ENCODE data around the gene RHEX.
A peak's percentile ranks its signal among the peaks of the same experiment; 100 is the strongest.

The RHEX gene

GRCh38 chr1:206089341-206089740 lies 36.4 kb downstream of the RHEX start:
- DNase-seq (ENCODE audit: low read depth) = no peak

GRCh38 chr1:206094024-206094423 lies 41.1 kb downstream of the RHEX start:
- no peak for DNase-seq (ENCODE audit: low read depth)

DNA sequence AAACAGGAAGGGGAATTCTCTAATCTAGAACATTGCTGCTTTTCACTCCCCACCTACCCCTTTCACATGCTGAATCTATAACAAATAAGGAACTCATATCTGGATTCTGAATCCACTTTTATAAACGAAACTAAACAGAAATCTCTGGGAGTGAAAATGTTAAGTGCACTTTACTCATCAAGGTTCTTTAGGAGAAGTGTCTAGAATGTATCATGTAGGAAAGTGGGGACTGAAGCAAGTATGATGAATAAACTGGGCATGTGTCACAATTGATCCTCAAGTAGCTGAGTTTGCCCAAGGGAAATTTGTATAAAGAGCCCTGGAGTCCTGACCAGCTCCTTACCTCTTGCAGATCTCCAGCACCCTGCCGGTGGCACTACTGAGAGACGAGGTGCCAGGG lies 44.4 kb downstream of the RHEX start:
- no peak for DNase-seq (ENCODE audit: low read depth)

DNA sequence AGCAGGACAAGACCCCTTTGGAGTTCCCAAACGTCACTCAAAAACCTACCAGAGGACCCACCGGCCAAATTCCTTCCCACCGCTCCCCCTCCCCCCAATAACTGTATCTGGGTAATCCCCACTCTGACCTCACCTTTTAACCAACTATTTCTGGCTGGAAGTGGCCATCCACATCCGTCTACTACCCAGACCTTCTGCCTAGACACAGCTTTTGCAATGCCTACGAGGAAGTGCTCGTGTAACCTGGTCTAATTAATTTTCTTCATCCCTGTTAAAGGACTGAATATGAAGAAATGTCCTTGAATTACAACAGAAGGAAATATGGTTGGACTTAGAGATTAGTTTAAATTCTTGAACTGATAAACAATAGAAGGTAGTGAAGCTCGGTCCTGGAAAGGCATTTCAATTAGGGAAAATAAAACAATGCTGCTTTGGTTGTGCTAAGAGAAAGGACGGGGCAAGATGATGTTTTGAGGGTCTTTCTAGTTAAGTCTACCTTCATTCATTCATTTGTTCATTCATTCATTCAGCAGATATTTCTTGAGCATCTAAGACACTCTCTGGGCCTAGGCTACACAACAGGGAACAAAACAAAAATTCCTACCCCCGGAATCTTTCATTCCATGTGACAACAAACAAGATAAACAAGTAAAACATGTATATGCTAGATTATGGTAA lies 45.4 kb downstream of the RHEX start:
- no peak for DNase-seq (ENCODE audit: low read depth)

- no peak for DNase-seq (ENCODE audit: low read depth)
Observed at GRCh38 chr1:206100226-206100815, 47.3 kb downstream of the RHEX start.

DNA sequence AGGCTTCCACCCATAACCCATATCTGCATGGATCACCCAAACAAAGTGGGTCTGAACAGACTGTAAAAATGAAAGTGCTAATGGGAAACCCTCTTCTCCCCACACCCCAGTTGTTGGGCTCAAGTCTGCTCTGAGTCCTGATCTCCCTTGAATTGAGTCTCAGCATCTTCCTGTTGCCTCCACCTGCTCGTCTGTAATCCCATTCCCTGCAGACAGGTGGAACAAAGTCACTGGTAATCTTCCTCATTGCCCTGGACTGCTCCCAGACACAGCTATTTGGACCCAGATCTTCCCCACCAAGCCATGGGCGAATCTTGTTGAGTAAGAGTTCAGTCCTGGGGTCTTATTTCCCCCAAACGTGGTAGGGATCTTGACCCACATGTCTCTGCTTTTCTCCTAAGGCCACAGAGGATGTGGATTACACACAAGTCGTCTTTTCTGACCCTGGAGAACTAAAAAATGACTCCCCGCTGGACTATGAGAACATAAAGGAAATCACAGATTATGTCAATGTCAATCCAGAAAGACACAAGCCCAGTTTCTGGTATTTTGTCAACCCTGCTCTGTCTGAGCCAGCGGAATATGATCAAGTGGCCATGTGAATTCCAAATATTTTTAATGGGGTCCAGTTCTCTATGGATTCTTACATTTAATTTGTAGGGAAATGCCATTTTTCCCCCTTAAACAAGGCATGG lies 48.5 kb downstream of the RHEX start:
- no peak for DNase-seq (ENCODE audit: low read depth)

GRCh38 chr1:206102292-206102936 lies 49.4 kb downstream of the RHEX start:
- no peak for DNase-seq (ENCODE audit: low read depth)

DNA sequence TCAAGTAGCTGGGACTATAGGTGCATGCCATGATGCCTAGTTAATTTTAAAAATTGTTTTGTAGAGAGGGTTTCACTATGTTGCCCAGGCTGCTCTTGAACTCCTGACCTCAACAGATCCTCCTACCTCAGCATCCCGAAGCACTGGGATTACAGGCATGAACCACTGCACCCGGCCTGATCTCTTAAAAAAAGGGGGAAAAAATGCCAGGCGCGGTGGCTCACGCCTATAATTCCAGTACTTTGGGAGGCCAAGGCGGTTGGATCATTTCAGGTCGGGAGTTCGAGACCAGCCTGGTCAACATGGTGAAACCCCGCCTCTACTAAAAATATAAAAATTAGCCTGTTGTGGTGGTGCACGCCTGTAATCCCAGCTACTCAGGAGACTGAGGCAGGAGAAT lies 51.0 kb downstream of the RHEX start:
- no peak for DNase-seq (ENCODE audit: low read depth)

GRCh38 chr1:206105464-206105995 lies 52.6 kb downstream of the RHEX start:
- DNase-seq (ENCODE audit: low read depth) = no peak

DNA sequence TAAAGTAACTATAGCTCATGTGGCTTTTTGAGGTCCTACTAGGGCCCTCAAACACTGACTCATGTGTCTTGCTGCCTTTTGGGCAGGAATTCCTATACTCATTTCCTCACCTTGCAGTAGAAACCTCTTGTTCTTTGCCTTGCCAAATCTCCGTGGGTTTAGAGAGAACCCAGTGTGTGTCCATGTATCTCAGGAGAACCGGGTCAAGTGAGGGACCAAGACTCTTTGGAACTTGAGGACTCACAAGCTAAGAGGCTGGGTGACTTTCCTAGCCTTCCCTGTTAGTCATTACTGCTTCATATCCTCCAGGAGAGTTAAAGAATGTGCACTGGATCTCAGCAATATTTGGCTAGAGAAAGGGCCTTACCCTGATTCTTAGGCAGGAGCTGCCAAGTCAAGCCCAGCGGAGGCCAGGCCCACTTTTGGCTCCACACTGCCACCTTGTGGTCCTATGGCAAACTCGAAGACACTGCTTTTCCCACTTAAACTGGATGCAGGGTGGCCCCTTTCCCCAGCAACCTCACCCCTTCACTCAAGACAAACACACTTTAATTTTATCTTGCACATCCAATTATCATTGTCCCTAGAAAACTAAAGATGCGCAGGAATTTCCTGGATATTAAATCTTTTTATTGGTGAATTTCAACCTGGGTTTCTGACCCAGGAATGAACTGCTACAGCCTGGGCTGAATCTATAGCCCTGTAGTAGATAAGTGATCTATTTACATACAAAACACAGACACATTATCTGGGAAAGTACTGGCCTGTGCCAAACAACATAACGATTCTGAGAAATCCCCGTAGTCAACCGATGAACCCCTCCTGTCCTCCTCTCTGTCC lies 53.6 kb downstream of the RHEX start:
- DNase-seq (ENCODE audit: low read depth) = peak; percentile 56

DNA sequence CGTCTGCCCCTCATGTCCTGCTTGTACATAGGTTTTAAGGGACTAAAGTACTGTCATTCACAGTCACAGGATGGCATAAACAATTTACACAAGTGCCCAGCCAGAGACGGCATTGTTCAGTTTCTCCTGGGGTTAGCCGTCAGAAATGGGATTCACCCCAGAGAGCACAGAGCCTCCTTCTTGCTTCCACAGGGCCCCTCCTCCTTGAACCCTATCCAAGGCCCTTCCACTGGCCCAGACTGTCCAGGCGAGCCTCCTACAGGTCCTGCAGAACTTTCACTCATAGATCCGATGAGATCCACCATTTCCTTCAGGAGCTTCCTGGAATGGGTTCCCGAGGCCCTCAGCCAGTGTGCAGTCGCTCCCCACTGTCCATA lies 54.2 kb downstream of the RHEX start:
- no peak for DNase-seq (ENCODE audit: low read depth)

GRCh38 chr1:206108635-206109034 lies 55.7 kb downstream of the RHEX start:
- no peak for DNase-seq (ENCODE audit: low read depth)

- no peak for DNase-seq (ENCODE audit: low read depth)
Observed at GRCh38 chr1:206109718-206110117, 56.7 kb downstream of the RHEX start.

DNA sequence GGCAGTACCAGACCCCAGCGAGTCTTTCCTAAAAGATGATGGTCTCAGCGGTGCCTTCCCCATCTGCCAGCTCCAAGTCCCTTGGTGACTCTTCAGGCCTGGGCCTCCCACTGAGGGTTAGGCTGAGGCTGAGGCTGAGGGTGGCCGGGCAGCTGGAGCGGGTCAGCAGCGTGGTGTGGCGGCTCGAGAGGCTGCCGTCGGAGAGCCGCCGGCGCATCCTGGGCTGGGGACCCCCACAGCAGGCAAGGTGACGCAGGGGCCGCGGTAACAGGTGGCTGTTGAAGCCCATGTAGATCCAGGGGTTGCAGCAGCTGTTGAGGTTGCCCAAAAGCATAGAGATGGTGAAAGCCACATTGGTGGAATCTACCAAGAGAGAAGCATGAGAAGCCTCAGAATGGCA lies 57.2 kb downstream of the RHEX start:
- no peak for DNase-seq (ENCODE audit: low read depth)

DNA sequence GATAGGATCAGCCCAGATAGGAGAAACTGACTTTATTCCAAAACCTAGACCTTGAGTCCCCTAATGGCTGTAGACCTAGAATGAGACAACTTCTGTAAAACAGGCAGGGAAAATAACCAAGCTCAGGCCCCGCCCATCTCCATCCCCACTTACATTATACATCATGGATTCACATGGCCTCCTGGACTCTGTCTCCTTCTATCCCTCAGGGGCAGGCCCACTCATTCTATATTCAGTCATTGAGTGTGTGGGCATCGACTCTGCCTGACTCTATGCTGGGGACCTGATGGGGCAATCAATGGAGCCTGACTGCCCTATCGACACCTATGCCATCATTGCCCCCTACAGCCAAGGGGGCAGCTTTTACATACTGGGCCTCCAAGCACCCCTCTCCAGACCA lies 57.8 kb downstream of the RHEX start:
- no peak for DNase-seq (ENCODE audit: low read depth)

DNA sequence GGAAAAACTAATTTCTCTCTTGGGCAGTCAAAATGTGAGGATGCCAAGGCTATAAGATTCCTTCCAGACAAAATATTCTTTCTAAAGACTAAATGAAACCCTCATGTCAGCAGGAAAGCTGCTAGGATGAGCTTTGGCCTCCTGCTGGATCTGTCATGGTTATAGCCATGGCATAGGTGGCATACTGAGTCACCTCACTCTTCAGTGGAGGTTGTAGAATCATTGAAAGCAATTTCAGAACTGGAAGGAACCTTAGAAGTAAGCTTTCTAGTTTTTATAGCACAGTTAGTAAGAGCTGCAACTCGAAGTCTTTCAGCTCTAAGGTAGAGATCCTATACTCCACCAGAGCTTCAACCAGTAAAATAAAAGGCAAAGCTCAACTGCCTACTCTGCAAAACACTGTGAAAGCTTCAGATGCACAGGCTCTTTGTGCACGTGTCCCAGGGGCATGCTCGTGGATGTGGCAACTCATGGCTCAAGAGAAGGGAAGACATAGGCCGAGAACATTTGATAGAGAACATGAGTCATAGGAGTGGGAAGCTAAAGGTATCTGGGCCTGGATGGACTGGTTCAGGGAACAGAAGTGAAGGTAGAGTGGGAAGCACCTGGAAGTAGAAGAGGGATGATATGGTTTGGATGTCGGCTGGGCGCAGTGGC lies 58.4 kb downstream of the RHEX start:
- DNase-seq (ENCODE audit: low read depth) = no peak

GRCh38 chr1:206112600-206113301 lies 59.8 kb downstream of the RHEX start:
- no peak for DNase-seq (ENCODE audit: low read depth)

DNA sequence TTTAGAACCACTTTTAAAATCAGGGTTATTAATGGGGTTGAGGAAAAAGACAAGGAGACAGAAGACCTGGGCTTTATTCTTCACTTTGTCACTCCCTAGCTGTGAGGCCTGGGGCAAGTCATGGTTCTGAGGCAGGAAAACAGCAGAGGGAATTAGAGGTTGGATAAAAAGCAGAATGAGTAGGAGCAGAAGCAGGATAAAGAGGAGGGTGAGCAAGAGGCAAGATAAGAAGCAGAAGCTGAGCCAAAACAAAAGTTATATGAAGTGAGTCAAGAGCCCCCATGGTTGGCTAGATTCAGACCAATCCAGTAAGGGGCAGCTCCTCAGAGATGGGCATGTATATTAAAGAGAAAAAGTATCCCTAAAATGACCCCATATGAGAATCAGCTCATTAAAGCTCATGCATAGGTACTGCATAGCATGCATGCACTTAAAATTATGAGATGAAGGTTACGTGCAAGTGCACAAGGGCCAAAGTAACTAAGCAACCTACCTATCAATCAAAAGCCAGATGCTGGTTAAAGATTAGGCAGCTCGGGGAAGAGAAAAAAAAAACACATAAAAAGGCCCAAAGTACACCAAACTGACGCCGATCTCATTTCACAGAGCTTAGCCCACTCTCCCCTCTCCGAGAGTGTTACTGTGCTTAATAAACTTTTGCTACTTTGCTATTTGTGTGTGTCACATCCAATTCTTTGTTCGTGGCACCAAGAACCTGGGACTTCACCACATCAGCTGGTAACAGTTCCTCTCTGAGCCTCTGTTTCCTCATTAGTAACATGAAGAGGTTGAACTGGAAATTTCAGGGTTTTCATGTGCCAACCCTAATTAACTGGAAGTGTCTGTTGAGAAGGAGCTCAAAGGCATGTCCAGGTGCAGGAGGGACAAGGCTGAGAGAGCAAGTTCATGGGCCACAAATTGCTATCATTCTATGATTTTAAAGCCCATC lies 62.0 kb downstream of the RHEX start:
- no peak for DNase-seq (ENCODE audit: low read depth)

DNA sequence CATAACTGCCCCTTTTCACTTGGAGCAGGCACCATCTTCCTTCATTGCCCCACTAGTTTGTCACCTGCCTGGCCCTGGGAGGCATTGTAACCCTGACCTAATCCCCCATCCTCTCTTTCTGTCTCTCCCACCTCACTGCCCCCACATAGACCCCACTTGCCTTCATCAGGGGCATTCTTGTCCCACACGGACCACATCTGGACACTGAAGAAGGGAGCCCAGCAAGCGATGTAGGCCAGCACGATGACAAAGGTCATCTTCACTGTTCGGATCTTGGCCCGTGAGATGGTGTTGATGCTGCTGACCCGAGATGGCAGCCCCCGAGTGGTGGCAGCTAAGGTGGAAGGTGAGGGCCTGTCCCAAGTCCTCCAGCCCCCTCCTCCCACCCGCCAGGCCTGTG lies 62.8 kb downstream of the RHEX start:
- DNase-seq (ENCODE audit: low read depth) = no peak

Data from GM04503 (cell line).